H9 (cell line): ENCODE data around the gene CCDC91. TPM values are rescaled to one million over a fixed set of nuclear protein-coding genes. Genes with fewer than 3 reads are reported as not detected.

ENCODE experiments used
- DNase-seq: peaks from one replicate; pipeline ENCODE4 v3.0.0-alpha.2; 2017
- H2AFZ ChIP-seq: one replicate; pipeline ENCODE4 v1.6.1; 2013; ENCODE audit warnings: mild to moderate bottlenecking, low read length, control low read depth, moderate library complexity
- H2AK5ac ChIP-seq: 2 replicates; pipeline ENCODE4 v1.6.1; 2013; ENCODE audit warnings: low read length, control low read depth, mixed read lengths; ENCODE audit not compliant: insufficient read length
- H2BK120ac ChIP-seq: one replicate; pipeline ENCODE4 v1.6.1; 2013; ENCODE audit warnings: low read depth, mild to moderate bottlenecking, low read length, control low read depth, inconsistent platforms; ENCODE audit not compliant: poor library complexity, severe bottlenecking
- H2BK12ac ChIP-seq: 2 replicates; pipeline ENCODE4 v1.6.1; 2013; ENCODE audit warnings: low read length, control low read depth, mixed read lengths, low read depth; ENCODE audit not compliant: insufficient read length
- H2BK15ac ChIP-seq: 2 replicates; pipeline ENCODE4 v1.6.1; 2013; ENCODE audit warnings: low read depth, low read length, control low read depth
- H2BK20ac ChIP-seq: one replicate; pipeline ENCODE4 v1.6.1; 2013; ENCODE audit warnings: low read depth, mild to moderate bottlenecking, low read length, control low read depth, inconsistent platforms; ENCODE audit not compliant: poor library complexity, severe bottlenecking
- H2BK5ac ChIP-seq: 2 replicates; pipeline ENCODE4 v1.6.1; 2013; ENCODE audit warnings: low read length, control low read depth, mixed read lengths; ENCODE audit not compliant: insufficient read length
- H3K14ac ChIP-seq: 2 replicates; pipeline ENCODE4 v1.6.1; 2013; ENCODE audit warnings: low read length, control low read depth; ENCODE audit not compliant: insufficient read depth
- H3K18ac ChIP-seq: 2 replicates; pipeline ENCODE4 v1.6.1; 2013; ENCODE audit warnings: low read depth, mild to moderate bottlenecking, mixed read lengths, low read length, control low read depth; ENCODE audit not compliant: insufficient read length
- H3K23ac ChIP-seq: 2 replicates; pipeline ENCODE4 v1.6.1; 2013; ENCODE audit warnings: low read length, control low read depth, mixed read lengths, low read depth; ENCODE audit not compliant: insufficient read length
- H3K23me2 ChIP-seq: 2 replicates; pipeline ENCODE4 v1.6.1; 2013; ENCODE audit warnings: low read depth, mild to moderate bottlenecking, mixed read lengths, low read length, control low read depth; ENCODE audit not compliant: insufficient read length, poor library complexity, severe bottlenecking
- H3K27ac ChIP-seq: 2 replicates; pipeline ENCODE4 v1.5.1; 2013; ENCODE audit warnings: low read length, control low read depth, mixed read lengths, low read depth; ENCODE audit not compliant: insufficient read length
- H3K27me3 ChIP-seq: 2 replicates; pipeline ENCODE4 v1.6.1; 2013; ENCODE audit warnings: low read length, control low read depth, inconsistent platforms; ENCODE audit not compliant: insufficient read depth
- H3K4ac ChIP-seq: 2 replicates; pipeline ENCODE4 v1.6.1; 2013; ENCODE audit warnings: low read depth, mild to moderate bottlenecking, control low read depth, inconsistent platforms, low read length, moderate library complexity
- H3K4me1 ChIP-seq: 2 replicates; pipeline ENCODE4 v1.6.1; 2013; ENCODE audit warnings: low read length, control low read depth, inconsistent platforms; ENCODE audit not compliant: insufficient read depth
- H3K4me2 ChIP-seq: 2 replicates; pipeline ENCODE4 v1.6.1; 2013; ENCODE audit warnings: low read length, control low read depth, mixed read lengths; ENCODE audit not compliant: insufficient read length, insufficient read depth
- H3K56ac ChIP-seq: 2 replicates; pipeline ENCODE4 v1.6.1; 2013; ENCODE audit warnings: low read depth, mild to moderate bottlenecking, mixed read lengths, low read length, control low read depth; ENCODE audit not compliant: insufficient read length
- H3K79me1 ChIP-seq: 2 replicates; pipeline ENCODE4 v1.6.1; 2013; ENCODE audit warnings: low read depth, mild to moderate bottlenecking, moderate library complexity, low read length, control low read depth, inconsistent platforms; ENCODE audit not compliant: insufficient read depth, poor library complexity, severe bottlenecking
- H3K79me2 ChIP-seq: 2 replicates; pipeline ENCODE4 v1.6.1; 2013; ENCODE audit warnings: low read length, control low read depth, inconsistent platforms; ENCODE audit not compliant: insufficient read depth
- H3K9ac ChIP-seq: 2 replicates; pipeline ENCODE4 v1.6.1; 2013; ENCODE audit warnings: low read length, control low read depth, mixed read lengths; ENCODE audit not compliant: insufficient read length; ENCODE audit errors: extremely low read depth
- H3K9me3 ChIP-seq: one replicate; pipeline ENCODE4 v1.6.1; 2013; ENCODE audit warnings: low read depth, low read length, inconsistent platforms; ENCODE audit not compliant: control insufficient read depth
- H3T11ph ChIP-seq: one replicate; pipeline ENCODE4 v1.6.1; 2013; ENCODE audit warnings: mild to moderate bottlenecking, low read length, control low read depth, inconsistent platforms
- H4K20me1 ChIP-seq: one replicate; pipeline ENCODE4 v1.6.1; 2013; ENCODE audit not compliant: control insufficient read depth, insufficient read length, insufficient read depth
- H4K5ac ChIP-seq: 2 replicates; pipeline ENCODE4 v1.6.1; 2013; ENCODE audit warnings: low read depth, mild to moderate bottlenecking, mixed read lengths, low read length, control low read depth; ENCODE audit not compliant: insufficient read length
- H4K8ac ChIP-seq: replicated peaks from 2 replicates; pipeline ENCODE4 v1.6.1; 2013; ENCODE audit warnings: low read length, control low read depth, mixed read lengths, low read depth; ENCODE audit not compliant: insufficient read length
- H4K91ac ChIP-seq: 2 replicates; pipeline ENCODE4 v1.6.1; 2013; ENCODE audit warnings: low read depth, mild to moderate bottlenecking, moderate library complexity, mixed read lengths, low read length, control low read depth; ENCODE audit not compliant: insufficient read length
- H3K27ac Mint-ChIP-seq, 3 experiments: 2 replicates in 2 of 3; 3 replicates in 1 of 3; pipeline ENCODE4 v1.8.0; 2020 to 2021; ENCODE audit warnings: mixed read lengths in 3 of 3, mild to moderate bottlenecking in 1 of 3, moderate library complexity in 1 of 3
- H3K27me3 Mint-ChIP-seq: 2 replicates; pipeline ENCODE4 v1.8.0; 2021; ENCODE audit warnings: low read depth, mild to moderate bottlenecking, moderate library complexity, mixed read lengths
- H3K36me3 Mint-ChIP-seq, 3 experiments: 2 replicates in 2 of 3; 3 replicates in 1 of 3; pipeline ENCODE4 v1.8.0; 2020 to 2021; ENCODE audit warnings: low read depth in 3 of 3, mixed read lengths in 3 of 3; ENCODE audit not compliant: insufficient read depth in 1 of 3
- H3K4me1 Mint-ChIP-seq, 2 experiments: 2 replicates each; pipeline ENCODE4 v1.8.0; 2020; ENCODE audit warnings: mixed read lengths in 2 of 2
- H3K4me3 Mint-ChIP-seq, 2 experiments: 2 replicates in 1 of 2; 3 replicates in 1 of 2; pipeline ENCODE4 v1.8.0; 2020 to 2021; ENCODE audit warnings: mild to moderate bottlenecking in 2 of 2, mixed read lengths in 2 of 2, moderate library complexity in 1 of 2
- H3K9me3 Mint-ChIP-seq, 2 experiments: 2 replicates in 1 of 2; 3 replicates in 1 of 2; pipeline ENCODE4 v1.8.0; 2020; ENCODE audit warnings: mild to moderate bottlenecking in 2 of 2, mixed read lengths in 2 of 2, moderate library complexity in 1 of 2
- WGBS: extraction: QIAGEN DNeasy Blood & Tissue Kit; methylation state at CpG from one replicate; pipeline ENCODE4 v1.1.7; 2013; ENCODE audit warnings: missing lambda C conversion rate, low lambda C conversion rate, mixed read lengths; ENCODE audit not compliant: insufficient read length; ENCODE audit errors: extremely low coverage; 5-methylcytosine and 5-hydroxymethylcytosine counted together
- total RNA-seq: library from RNA; stranded (reverse); gene quantifications from 2 replicates; pipeline ENCODE4 v1.2.1, GENCODE V29; 2021
- TF ChIP-seq, protein P1 (sequence below): fragments of 200-600 bp; sonication (generic); conservative IDR thresholded peaks from 3 replicates; pipeline ENCODE4 v1.8.0; 2021; ENCODE audit warnings: antibody characterized with exemption, mild to moderate bottlenecking

Gene CCDC91
- total RNA-seq, 1 experiment from 2014 or later = 22.7 TPM

DNA sequence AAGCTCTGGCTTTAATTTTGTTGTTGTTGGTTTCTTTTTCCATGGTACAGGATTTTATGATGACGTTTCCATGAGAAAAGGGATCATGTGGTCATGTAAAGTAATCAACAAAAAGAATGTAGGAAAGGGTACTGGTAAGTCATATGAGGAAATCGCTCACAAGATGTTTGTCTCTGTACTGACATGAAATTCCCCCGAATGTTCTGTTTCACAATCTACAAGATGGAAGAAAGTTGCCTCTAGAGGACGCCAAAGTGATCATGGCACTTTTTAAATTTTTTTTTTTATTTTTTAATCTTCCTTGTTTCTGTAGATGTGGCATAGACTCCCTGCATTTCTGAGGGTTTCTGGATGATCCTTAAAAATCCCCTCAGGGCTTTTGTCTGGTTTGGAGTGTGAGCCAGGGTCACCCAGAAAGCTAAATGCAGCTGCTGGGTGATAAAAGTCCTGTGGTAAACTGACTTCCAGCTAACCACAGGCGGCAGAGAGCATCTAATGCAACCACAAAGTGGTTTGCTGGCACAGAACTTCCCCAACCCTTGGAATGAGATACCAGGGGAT, 393.5 kb downstream of the CCDC91 start:
- no peak overlapping the region for H3T11ph ChIP-seq
- no peak overlapping the region for H2BK12ac ChIP-seq
- no peaks in the 10 kb centered on the region for H3K23me2 ChIP-seq
- no peak overlapping the region for H3K4me3 Mint-ChIP-seq
- no peaks in the 10 kb centered on the region for H3K4me1 ChIP-seq
- no peak overlapping the region for H2AFZ ChIP-seq
- H3K36me3 Mint-ChIP-seq = no peaks in the 10 kb centered on the region
- H4K5ac ChIP-seq = no peak overlapping the region
- no peak for DNase-seq
- no peak overlapping the region for H3K9ac ChIP-seq
- H3K79me2 ChIP-seq = no peaks in the 10 kb centered on the region
- no peak overlapping the region for H3K14ac ChIP-seq
- H3K9me3 Mint-ChIP-seq = no peaks in the 10 kb centered on the region
- TF ChIP-seq, protein P1, sequence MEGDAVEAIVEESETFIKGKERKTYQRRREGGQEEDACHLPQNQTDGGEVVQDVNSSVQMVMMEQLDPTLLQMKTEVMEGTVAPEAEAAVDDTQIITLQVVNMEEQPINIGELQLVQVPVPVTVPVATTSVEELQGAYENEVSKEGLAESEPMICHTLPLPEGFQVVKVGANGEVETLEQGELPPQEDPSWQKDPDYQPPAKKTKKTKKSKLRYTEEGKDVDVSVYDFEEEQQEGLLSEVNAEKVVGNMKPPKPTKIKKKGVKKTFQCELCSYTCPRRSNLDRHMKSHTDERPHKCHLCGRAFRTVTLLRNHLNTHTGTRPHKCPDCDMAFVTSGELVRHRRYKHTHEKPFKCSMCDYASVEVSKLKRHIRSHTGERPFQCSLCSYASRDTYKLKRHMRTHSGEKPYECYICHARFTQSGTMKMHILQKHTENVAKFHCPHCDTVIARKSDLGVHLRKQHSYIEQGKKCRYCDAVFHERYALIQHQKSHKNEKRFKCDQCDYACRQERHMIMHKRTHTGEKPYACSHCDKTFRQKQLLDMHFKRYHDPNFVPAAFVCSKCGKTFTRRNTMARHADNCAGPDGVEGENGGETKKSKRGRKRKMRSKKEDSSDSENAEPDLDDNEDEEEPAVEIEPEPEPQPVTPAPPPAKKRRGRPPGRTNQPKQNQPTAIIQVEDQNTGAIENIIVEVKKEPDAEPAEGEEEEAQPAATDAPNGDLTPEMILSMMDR = peak; percentile 67
- WGBS = no CpG with 5 or more reads among the region's 5 CpGs
- no peak overlapping the region for H3K4me2 ChIP-seq
- H3K27ac ChIP-seq = no peak overlapping the region
- H3K79me1 ChIP-seq = no peaks in the 10 kb centered on the region
- H2BK120ac ChIP-seq = no peak overlapping the region
- no peaks in the 10 kb centered on the region for H3K9me3 ChIP-seq
- H2BK15ac ChIP-seq = no peak overlapping the region
- H4K8ac ChIP-seq = no peak overlapping the region
- no peak overlapping the region for H3K23ac ChIP-seq
- H2BK5ac ChIP-seq = no peak overlapping the region
- no peaks in the 10 kb centered on the region for H4K20me1 ChIP-seq
- H2BK20ac ChIP-seq = no peak overlapping the region
- no peaks in the 10 kb centered on the region for H3K27me3 ChIP-seq
- no peak overlapping the region for H3K4ac ChIP-seq
- no peak overlapping the region for H2AK5ac ChIP-seq
- no peak overlapping the region for H3K18ac ChIP-seq
- no peaks in the 10 kb centered on the region for H3K27me3 Mint-ChIP-seq
- no peaks in the 10 kb centered on the region for H3K4me1 Mint-ChIP-seq
- H4K91ac ChIP-seq = no peak overlapping the region
- H3K56ac ChIP-seq = no peak overlapping the region
- 0 out of 7 replicates have a peak overlapping the region, but pooled peaks of 1 of the 3 experiments have one; percentile 3 for H3K27ac Mint-ChIP-seq
